ENCODE data around the gene CLEC18B.
"Not testable (repeated sequence)": the region's sequence is repeated elsewhere in the genome, so short reads cannot be mapped to it uniquely, and the experiment has no call there.

Gene CLEC18B

GRCh38 chr16:74420612-74421481, at the start of gene CLEC18B:
TSS of gene CLEC18B (minus strand) at chr16:74421478. CDS start at chr16:74421270, 208 bp downstream.
- not testable (repeated sequence) for H3K27ac ChIP-seq

- no peak for TF ChIP-seq CTCF (conservative IDR thresholded peaks at IDR 0.05)
- H3K27ac ChIP-seq, result no peak overlapping the region
These were observed 48.7 kb upstream of the CLEC18B start for GRCh38 chr16:74469946-74470478.

GRCh38 chr16:74468807-74469525, 47.7 kb upstream of the CLEC18B start:
- TF ChIP-seq CTCF (conservative IDR thresholded peaks at IDR 0.05), result no peak
- H3K27ac ChIP-seq, result no peak overlapping the region

GRCh38 chr16:74466872-74467271, 45.6 kb upstream of the CLEC18B start:
- TF ChIP-seq CTCF (conservative IDR thresholded peaks at IDR 0.05), result no peak
- no peak overlapping the region for H3K27ac ChIP-seq

GRCh38 chr16:74465851-74466685, 44.8 kb upstream of the CLEC18B start:
- TF ChIP-seq CTCF (conservative IDR thresholded peaks at IDR 0.05), result no peak
- H3K27ac ChIP-seq, result no peak overlapping the region

GRCh38 chr16:74465281-74465680, 44.0 kb upstream of the CLEC18B start:
- TF ChIP-seq CTCF (conservative IDR thresholded peaks at IDR 0.05), result no peak
- H3K27ac ChIP-seq, result no peak overlapping the region

- no peak for TF ChIP-seq CTCF (conservative IDR thresholded peaks at IDR 0.05)
- no peak overlapping the region for H3K27ac ChIP-seq
These were observed 42.6 kb upstream of the CLEC18B start for GRCh38 chr16:74463888-74464287.

Measured in VCaP (cell line).